NCI-H345 treated with DMSO at 0.1 percent for 48 hours (cell line): ENCODE data around the gene FXYD6.
"Not testable (repeated sequence)": the region's sequence is repeated elsewhere in the genome, so short reads cannot be mapped to it uniquely, and the experiment has no call there.

Source experiments
- DNase-seq: peaks from one replicate; lab custom pipeline; 2025; ENCODE audit not compliant: unreplicated experiment; lab: John Stamatoyannopoulos, UW

The FXYD6 gene, protein sequence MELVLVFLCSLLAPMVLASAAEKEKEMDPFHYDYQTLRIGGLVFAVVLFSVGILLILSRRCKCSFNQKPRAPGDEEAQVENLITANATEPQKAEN

DNA sequence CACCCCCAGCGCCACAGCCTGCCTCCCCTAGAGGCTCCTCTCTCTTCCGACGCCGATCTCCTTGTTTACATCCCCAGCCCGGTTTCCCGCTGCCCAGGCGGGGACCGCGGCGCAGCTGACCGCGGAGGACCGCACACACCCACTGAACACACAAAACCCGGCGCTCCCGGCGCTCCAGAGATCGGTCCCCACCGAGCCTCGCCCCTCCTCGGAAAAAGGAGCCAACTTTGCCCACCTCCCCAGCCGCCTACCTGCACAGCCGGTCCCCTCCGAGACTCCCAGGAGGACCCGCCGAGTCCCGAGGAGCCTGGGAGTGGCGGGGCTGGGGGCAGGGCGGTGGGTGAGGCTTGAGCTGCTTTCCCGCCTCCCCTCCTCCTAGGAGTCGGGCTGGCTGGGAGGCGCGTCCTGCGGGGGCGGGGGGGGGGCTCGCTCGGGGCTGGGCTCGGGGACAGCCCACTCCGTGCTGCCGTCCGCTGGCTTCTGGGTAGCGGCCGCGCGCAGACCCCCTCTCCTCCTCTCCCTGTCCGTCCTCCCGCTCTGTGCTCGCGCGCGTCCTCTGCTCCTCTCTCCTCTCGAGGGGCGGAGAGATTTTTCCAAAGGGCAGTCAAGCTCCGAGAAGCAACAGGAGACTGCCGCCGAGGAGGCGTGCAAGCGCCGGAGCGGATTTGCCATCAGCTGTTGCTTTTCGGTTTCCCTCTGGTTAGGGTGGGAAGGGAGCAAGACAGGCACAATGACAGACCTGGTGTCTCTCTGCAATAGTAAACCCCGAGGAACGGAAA is at the start of gene FXYD6:
Gene FXYD6 (minus strand): TSS at position 318 of the 779 bp plus-strand sequence. CDS start 33,882 bp downstream, outside the sequence.
- DNase-seq, result peak; percentile 38

GRCh38 chr11:117926166-117926565 is 49.7 kb upstream of the FXYD6 start:
- not testable (repeated sequence) for DNase-seq

- peak; percentile 92 for DNase-seq
Measured at GRCh38 chr11:117925198-117925925, 48.9 kb upstream of the FXYD6 start.

- no peak for DNase-seq
Measured at GRCh38 chr11:117924631-117925170, 48.2 kb upstream of the FXYD6 start.

DNA sequence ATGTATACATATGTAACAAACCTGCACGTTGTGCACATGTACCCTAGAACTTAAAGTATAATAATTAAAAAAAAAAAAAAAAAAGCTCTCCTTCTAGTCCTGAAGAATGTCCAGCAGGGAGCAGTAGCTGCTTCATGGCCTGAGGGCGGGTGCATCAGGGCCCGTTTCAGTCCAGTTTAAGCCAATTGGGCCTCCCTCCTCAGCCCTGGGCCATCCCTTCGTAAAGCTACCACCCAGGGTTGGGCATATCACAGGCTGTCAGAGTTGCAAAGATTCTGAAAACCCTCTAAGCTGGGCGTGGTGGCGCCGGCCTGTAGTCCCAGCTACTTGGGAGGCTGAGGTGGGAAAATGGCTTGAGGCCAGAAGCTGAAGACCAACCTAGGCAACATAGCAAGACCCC is 47.3 kb upstream of the FXYD6 start:
- DNase-seq, result no peak

DNA sequence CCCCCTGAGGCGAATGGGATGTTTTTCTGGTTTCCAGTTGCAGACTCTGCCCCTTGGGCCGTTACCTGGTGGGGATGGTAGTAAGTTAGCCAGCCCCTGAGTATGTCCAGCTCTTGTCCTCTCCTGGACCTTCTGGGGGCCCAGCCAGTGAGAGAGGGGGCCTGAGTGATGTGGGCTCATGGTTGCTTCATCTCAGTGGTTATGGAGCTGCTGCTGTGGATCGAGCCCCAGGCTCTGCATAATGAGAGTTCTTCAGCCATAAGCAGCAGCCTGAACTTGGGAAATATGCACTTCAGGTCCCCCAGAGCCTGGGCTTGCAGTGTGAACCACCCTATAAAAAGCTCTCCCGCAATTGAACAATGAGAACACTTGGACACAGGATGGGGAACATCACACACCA is 46.8 kb upstream of the FXYD6 start:
- no peak for DNase-seq

- no peak for DNase-seq
Measured at GRCh38 chr11:117921893-117922292, 45.4 kb upstream of the FXYD6 start.

GRCh38 chr11:117921456-117921855 is 45.0 kb upstream of the FXYD6 start:
- DNase-seq, result no peak

- DNase-seq, result no peak
Measured at GRCh38 chr11:117919781-117920221, 43.3 kb upstream of the FXYD6 start.

DNA sequence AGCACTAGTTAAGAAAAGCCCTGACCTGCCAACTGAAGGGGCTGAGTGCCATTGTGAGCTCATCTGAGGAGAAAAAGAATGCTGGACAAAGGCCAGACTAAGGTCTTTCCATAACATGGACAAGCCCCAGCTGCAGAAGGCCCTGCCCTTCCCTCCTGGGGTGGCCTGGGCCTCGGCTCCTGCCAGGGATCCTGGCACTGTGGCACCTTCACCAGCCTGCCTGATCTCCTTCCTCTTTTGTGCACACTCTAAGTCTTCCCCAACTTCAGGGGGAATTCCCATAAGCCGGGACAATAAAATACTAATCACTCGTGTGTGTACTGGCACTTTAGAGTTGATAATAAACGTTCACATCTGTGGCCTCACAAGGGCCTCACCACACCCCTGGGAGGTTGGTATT is 42.9 kb upstream of the FXYD6 start:
- no peak for DNase-seq

DNA sequence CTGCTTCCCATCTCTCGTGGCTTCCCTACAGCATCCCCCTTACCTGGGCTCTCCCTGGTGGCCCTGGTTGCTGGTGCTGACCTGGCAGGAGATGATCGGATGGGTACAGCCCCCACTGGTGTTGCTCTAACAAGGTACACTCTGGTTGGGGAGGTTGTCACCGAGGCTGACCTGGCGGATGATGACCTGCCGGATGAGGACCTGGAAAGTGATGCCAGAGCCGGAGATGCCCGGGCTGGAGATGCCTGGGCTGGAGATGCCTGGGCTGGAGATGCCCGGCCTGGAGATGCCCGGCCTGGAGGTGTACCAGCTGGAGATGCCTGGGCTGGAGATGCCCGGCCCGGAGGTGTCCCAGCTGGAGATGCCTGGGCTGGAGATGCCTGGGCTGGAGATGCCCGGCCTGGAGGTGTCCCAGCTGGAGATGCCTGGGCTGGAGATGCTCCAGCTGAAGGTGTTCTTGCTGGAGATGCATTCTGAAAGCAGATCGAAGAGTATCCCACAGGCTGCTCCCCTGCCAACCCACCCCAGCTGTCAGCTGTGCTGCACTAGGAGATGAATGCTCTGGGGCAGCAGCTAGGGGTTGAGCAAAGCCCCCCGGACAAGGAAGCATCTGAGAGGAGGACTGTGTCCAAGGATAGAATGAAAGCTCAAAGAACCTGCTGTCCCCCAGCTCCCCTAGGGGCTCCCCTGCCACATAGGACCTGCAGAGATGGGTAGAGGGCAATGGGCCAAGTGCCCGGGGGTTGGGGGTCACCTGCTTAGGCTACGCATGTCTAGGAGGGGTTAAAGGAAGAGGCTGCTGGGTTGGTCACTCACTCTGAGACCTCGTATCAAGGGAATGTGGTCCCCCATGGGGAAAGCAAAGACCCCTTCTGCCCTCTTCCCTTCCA is 42.2 kb upstream of the FXYD6 start:
- no peak for DNase-seq

GRCh38 chr11:117917591-117918151 is 41.2 kb upstream of the FXYD6 start:
- DNase-seq, result no peak

GRCh38 chr11:117916956-117917355 is 40.5 kb upstream of the FXYD6 start:
- DNase-seq, result no peak

- DNase-seq, result no peak
Measured at GRCh38 chr11:117915672-117916235, 39.3 kb upstream of the FXYD6 start.

GRCh38 chr11:117914991-117915618 is 38.6 kb upstream of the FXYD6 start:
- DNase-seq, result no peak

- DNase-seq, result no peak
Measured at GRCh38 chr11:117914398-117914761, 37.9 kb upstream of the FXYD6 start.

DNA sequence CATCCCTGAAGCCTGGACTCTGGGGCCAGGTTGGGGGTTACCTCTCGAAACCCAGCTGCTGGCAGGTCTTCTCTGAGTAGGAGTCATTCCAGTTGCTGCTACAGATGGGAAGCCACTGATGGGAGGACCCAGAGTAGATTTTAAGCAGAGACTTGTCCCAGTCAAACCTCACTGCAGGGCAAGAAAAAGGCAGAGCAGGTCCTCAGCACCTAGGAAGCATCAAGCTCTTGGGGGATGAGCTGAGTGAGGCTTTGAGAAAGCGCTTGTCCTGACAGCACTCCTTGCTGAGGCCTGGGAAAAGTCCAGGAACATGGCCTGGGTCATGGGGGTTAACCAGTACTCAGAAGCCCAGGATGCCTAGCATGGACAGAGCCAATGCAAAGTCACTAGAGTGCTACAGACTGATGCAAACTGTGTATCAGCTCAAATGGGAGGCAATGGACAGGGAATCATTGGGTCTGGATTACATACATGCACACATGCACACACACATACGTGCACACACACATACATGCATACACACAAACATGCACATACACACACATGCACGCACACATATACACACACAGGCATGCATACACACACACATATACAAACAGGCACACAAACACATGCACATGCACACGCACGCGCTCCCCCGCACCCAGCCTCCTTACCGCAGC is 37.4 kb upstream of the FXYD6 start:
- no peak for DNase-seq

DNA sequence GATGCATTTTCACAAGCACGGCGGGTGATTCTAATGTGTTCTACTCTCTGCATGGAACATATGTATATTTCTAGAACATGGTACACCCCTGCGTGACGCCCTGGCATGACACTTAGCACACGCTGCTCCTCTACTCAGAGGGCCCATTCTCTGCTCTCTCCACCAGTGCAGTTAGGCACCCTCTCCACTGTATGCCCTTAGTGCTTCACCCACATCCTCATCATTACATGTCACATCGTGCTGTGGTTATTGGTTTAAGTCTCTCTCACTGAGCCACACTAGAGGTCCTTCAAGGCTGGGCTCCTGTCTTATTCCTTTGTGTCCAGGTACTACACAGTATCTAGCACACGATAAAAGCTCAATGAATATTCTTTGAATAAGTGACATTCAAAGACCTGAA is 36.0 kb upstream of the FXYD6 start:
- no peak for DNase-seq

DNA sequence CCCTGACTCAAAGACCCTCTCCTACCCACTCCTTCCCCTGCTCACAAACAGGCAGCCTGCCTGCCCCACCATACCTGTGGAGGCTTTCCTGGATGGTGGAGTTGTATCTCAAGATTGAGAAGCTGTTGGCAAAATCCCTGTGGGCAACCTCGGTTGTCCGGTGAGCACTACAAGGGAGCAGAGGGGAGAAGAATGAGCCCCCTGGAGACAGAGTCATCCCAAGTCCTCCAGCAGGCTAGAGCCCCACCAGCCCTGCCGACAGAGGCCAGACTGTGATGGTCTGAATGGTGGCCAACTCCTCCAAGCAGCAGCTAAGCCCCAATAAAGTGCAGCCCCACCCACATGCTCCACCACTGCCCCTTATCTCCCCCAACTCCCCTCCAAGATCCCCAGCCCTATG is 35.2 kb upstream of the FXYD6 start:
- no peak for DNase-seq
